Activated CD4-positive, CD25-positive, alpha-beta regulatory T cell treated with anti-CD3 and anti-CD28 coated beads, Interleukin-2, amount 50 U/mL, for 16 hours (primary cell): ENCODE data around the gene RABL3.
"Not testable (repeated sequence)": the region's sequence is repeated elsewhere in the genome, so short reads cannot be mapped to it uniquely, and the experiment has no call there.

ENCODE experiments used
- DNase-seq: peaks from one replicate; pipeline ENCODE4 v3.0.0-alpha.2; 2020; ENCODE audit warnings: low read depth, low spot score

The RABL3 gene

GRCh38 chr3:120745466-120745865 lies 3.1 kb upstream of the RABL3 start:
- DNase-seq = no peak

- no peak for DNase-seq
Observed at GRCh38 chr3:120743556-120744195, 1.4 kb upstream of the RABL3 start.

GRCh38 chr3:120742849-120743365 lies 591 bp upstream of the RABL3 start:
- no peak for DNase-seq

- DNase-seq = no peak
Observed at GRCh38 chr3:120741837-120742197, 499 bp downstream of the RABL3 start.

- no peak for DNase-seq
Observed at GRCh38 chr3:120741320-120741719, 996 bp downstream of the RABL3 start.

- not testable (repeated sequence) for DNase-seq
Observed at GRCh38 chr3:120738006-120738405, 4.3 kb downstream of the RABL3 start.

- DNase-seq = no peak
Observed at GRCh38 chr3:120730576-120731542, 11.5 kb downstream of the RABL3 start.

GRCh38 chr3:120726791-120727190 lies 15.5 kb downstream of the RABL3 start:
- no peak for DNase-seq

- peak; percentile 43 for DNase-seq
Observed at GRCh38 chr3:120719167-120719834, 23.0 kb downstream of the RABL3 start.

- DNase-seq = no peak
Observed at GRCh38 chr3:120713262-120713661, 29.1 kb downstream of the RABL3 start.

- DNase-seq = no peak
Observed at GRCh38 chr3:120710369-120710768, 31.9 kb downstream of the RABL3 start.

- no peak for DNase-seq
Observed at GRCh38 chr3:120708408-120708807, 33.9 kb downstream of the RABL3 start.

GRCh38 chr3:120706950-120707349 lies 35.4 kb downstream of the RABL3 start:
- no peak for DNase-seq

GRCh38 chr3:120705884-120706582 lies 36.3 kb downstream of the RABL3 start:
- no peak for DNase-seq

- DNase-seq = no peak
Observed at GRCh38 chr3:120699333-120699732, 43.0 kb downstream of the RABL3 start.

GRCh38 chr3:120693439-120694171 lies 48.7 kb downstream of the RABL3 start:
- no peak for DNase-seq

GRCh38 chr3:120689395-120689794 lies 52.9 kb downstream of the RABL3 start:
- DNase-seq = no peak

- no peak for DNase-seq
Observed at GRCh38 chr3:120688121-120688520, 54.2 kb downstream of the RABL3 start.

- DNase-seq = no peak
Observed at GRCh38 chr3:120685411-120685810, 56.9 kb downstream of the RABL3 start.

- no peak for DNase-seq
Observed at GRCh38 chr3:120684896-120685295, 57.4 kb downstream of the RABL3 start.
